ENCODE data around the gene POLR2A. TPM values are rescaled to one million over a fixed set of nuclear protein-coding genes. Genes with fewer than 3 reads are reported as not detected.

The POLR2A gene
- total RNA-seq, 2 experiments from 2014 or later = 491 to 501 TPM

GRCh38 chr17:7511108-7511507 lies 26.9 kb downstream of the POLR2A start:
- ChIA-PET CTCF (no interaction called here), POLR2A (no interaction called here)
- Mint-ChIP-seq H3K9me3 (no peaks in the 10 kb centered on the region), H3K36me3 (ENCODE audit: low read depth) (peaks cover 88% of the 10 kb centered on the region), H3K27ac (peak overlapping the region; percentile 75), H3K4me1 (ENCODE audit: low read depth) (no peaks in the 10 kb centered on the region), H3K4me3 (peak overlapping the region; percentile 51), H3K27me3 (no peaks in the 10 kb centered on the region)
- Histone ChIP-seq H3K27me3 (ENCODE audit: control insufficient read depth in 1 of 2, insufficient read depth in 2 of 2, low read length in 2 of 2) (no peaks in the 10 kb centered on the region), H3K4me3 (ENCODE audit: low read length) (no peak overlapping the region), H3K9me3 (ENCODE audit: control insufficient read depth in 1 of 2, insufficient read depth in 1 of 2, low read length in 2 of 2) (no peaks in the 10 kb centered on the region), H3K27ac (ENCODE audit: low read depth in 1 of 2, low read length in 2 of 2) (no peak overlapping the region), H3K4me1 (ENCODE audit: insufficient read depth, low read length) (no peaks in the 10 kb centered on the region), H3K36me3 (ENCODE audit: insufficient read depth, low read length) (peaks cover 79% of the 10 kb centered on the region)
- ATAC-seq (ENCODE audit: poor library complexity) = no peak
- intact Hi-C loops (cut with DNase I, micrococcal nuclease) = loop anchor here in 1 of 2 experiments (10.0 kb wide), 1 partner anchor 174 kb away; the partner anchor contains the start of genes TP53 and WRAP53
- TF ChIP-seq CTCF (IDR thresholded peaks at IDR 0.05) = no peak
- no peak for DNase-seq

GRCh38 chr17:7512105-7512504 lies 27.9 kb downstream of the POLR2A start:
- Mint-ChIP-seq H3K9me3 (no peaks in the 10 kb centered on the region), H3K27ac (no peak overlapping the region), H3K27me3 (no peaks in the 10 kb centered on the region), H3K4me1 (ENCODE audit: low read depth) (no peaks in the 10 kb centered on the region), H3K4me3 (no peak overlapping the region), H3K36me3 (ENCODE audit: low read depth) (peaks cover 78% of the 10 kb centered on the region)
- POLR2A ChIA-PET = no interaction called here
- H3K27me3 ChIP-seq (ENCODE audit: control insufficient read depth in 1 of 2, insufficient read depth in 2 of 2, low read length in 2 of 2) = no peaks in the 10 kb centered on the region
- CTCF ChIA-PET = no interaction called here
- intact Hi-C loops (cut with DNase I, micrococcal nuclease) = loop anchor here in 1 of 2 experiments (10.0 kb wide), 1 partner anchor 173 kb away; the partner anchor contains the start of genes TP53 and WRAP53
- no peak overlapping the region for H3K27ac ChIP-seq (ENCODE audit: low read depth in 1 of 2, low read length in 2 of 2)
- no peak overlapping the region for H3K4me3 ChIP-seq (ENCODE audit: low read length)
- H3K9me3 ChIP-seq (ENCODE audit: control insufficient read depth in 1 of 2, insufficient read depth in 1 of 2, low read length in 2 of 2) = no peaks in the 10 kb centered on the region
- no peaks in the 10 kb centered on the region for H3K4me1 ChIP-seq (ENCODE audit: insufficient read depth, low read length)
- DNase-seq = no peak
- TF ChIP-seq CTCF (IDR thresholded peaks at IDR 0.05) = no peak
- ATAC-seq (ENCODE audit: poor library complexity) = no peak
- peaks cover 69% of the 10 kb centered on the region for H3K36me3 ChIP-seq (ENCODE audit: insufficient read depth, low read length)

GRCh38 chr17:7512824-7513540 lies 28.8 kb downstream of the POLR2A start:
- no peak for TF ChIP-seq CTCF (IDR thresholded peaks at IDR 0.05)
- CTCF ChIA-PET = interaction anchor here (0.7 to 3.7 kb wide), 4 partner anchors 10 to 175 kb away, joined by 3 to 30 read pairs (median 5); partner anchors contain the start of gene SENP3
- Mint-ChIP-seq H3K27me3 (no peaks in the 10 kb centered on the region), H3K4me3 (no peak overlapping the region), H3K27ac (no peak overlapping the region), H3K36me3 (ENCODE audit: low read depth) (peaks cover 69% of the 10 kb centered on the region), H3K4me1 (ENCODE audit: low read depth) (no peaks in the 10 kb centered on the region), H3K9me3 (no peaks in the 10 kb centered on the region)
- no peak overlapping the region for H3K27ac ChIP-seq (ENCODE audit: low read depth in 1 of 2, low read length in 2 of 2)
- H3K4me3 ChIP-seq (ENCODE audit: low read length) = no peak overlapping the region
- DNase-seq = no peak
- H3K9me3 ChIP-seq (ENCODE audit: control insufficient read depth in 1 of 2, insufficient read depth in 1 of 2, low read length in 2 of 2) = no peaks in the 10 kb centered on the region
- H3K36me3 ChIP-seq (ENCODE audit: insufficient read depth, low read length) = peaks cover 60% of the 10 kb centered on the region
- no peaks in the 10 kb centered on the region for H3K4me1 ChIP-seq (ENCODE audit: insufficient read depth, low read length)
- POLR2A ChIA-PET = interaction anchor here (0.7 to 2.9 kb wide), 4 partner anchors 29 to 174 kb away, joined by 3 to 12 read pairs (median 8); partner anchors contain the start of genes POLR2A, TMEM102, TP53 and WRAP53
- no peak for ATAC-seq (ENCODE audit: poor library complexity)
- no peaks in the 10 kb centered on the region for H3K27me3 ChIP-seq (ENCODE audit: control insufficient read depth in 1 of 2, insufficient read depth in 2 of 2, low read length in 2 of 2)
- intact Hi-C loops (cut with DNase I, micrococcal nuclease) = loop anchor here in 1 of 2 experiments (10.0 kb wide), 1 partner anchor 172 kb away; the partner anchor contains the start of genes TP53 and WRAP53

Measured in CD4-positive, alpha-beta T cell (primary cell).